Transverse colon (tissue), 4 donors: Measurements from ENCODE around the gene BCAS4. TPM values are rescaled to one million over a fixed set of nuclear protein-coding genes. Genes with fewer than 3 reads are reported as not detected.

Experiments
- DNase-seq: peaks from one replicate; pipeline ENCODE4 v3.0.0-alpha.2; 2019
- H3K27ac ChIP-seq, 4 donors: fragments of 200-600 bp; sonication (generic); 2 replicates each; pipeline ENCODE4 v1.5.1; 2016 to 2018; ENCODE audit warnings: inconsistent platforms in 4 of 4
- H3K27me3 ChIP-seq: fragments of 200-600 bp; sonication (generic); 2 replicates; pipeline ENCODE4 v1.5.1; 2017; ENCODE audit warnings: inconsistent platforms
- H3K36me3 ChIP-seq, 4 donors: fragments of 200-600 bp; sonication (generic); 2 replicates each; pipeline ENCODE4 v1.5.1; 2017 to 2019; ENCODE audit warnings: inconsistent platforms in 4 of 4
- H3K4me1 ChIP-seq, 4 donors: fragments of 200-600 bp; sonication (generic); 2 replicates each; pipeline ENCODE4 v1.5.1; 2017 to 2020; ENCODE audit warnings: inconsistent platforms in 4 of 4
- H3K4me3 ChIP-seq, 4 donors: fragments of 200-600 bp; sonication (generic); 1 replicate in 1 of 4; 2 replicates in 3 of 4; pipeline versions ENCODE4 v1.5.1 to v1.6.1; 2017 to 2019; ENCODE audit warnings: inconsistent platforms in 4 of 4
- H3K9me3 ChIP-seq, 2 donors: fragments of 200-600 bp; sonication (generic); 2 replicates each; pipeline ENCODE4 v1.5.1; 2017 to 2019; ENCODE audit warnings: inconsistent platforms in 2 of 2
- CTCF ChIP-seq, 5 experiments: fragments of 200-600 bp in 3 of 5; fragments of 450-650 bp in 2 of 5; sonication (generic) in 3 of 5; IDR thresholded peaks; 1 replicate in 2 of 5; 2 replicates in 3 of 5; pipeline ENCODE4 v1.5.1; 2016 to 2017; ENCODE audit warnings: antibody characterized with exemption in 5 of 5, inconsistent platforms in 3 of 5, mild to moderate bottlenecking in 2 of 5, moderate library complexity in 1 of 5
- EP300 ChIP-seq: sonication (generic); formaldehyde crosslinking; IDR thresholded peaks from one replicate; pipeline ENCODE4 v1.6.1; 2017; ENCODE audit warnings: antibody characterized with exemption, low read depth
- POLR2A ChIP-seq: fragments of 450-650 bp; IDR thresholded peaks from one replicate; pipeline ENCODE4 v1.6.1; 2016; ENCODE audit warnings: antibody characterized with exemption, mild to moderate bottlenecking, moderate library complexity
- POLR2AphosphoS5 ChIP-seq, 3 donors: sonication (generic); formaldehyde crosslinking; IDR thresholded peaks; one replicate each; pipeline ENCODE4 v1.6.1; 2016; ENCODE audit warnings: antibody characterized with exemption in 3 of 3
- WGBS, 2 donors: methylation state at CpG; one replicate each; pipeline ENCODE4 v1.1.5; 2018; ENCODE audit warnings: low coverage in 1 of 2; 5-methylcytosine and 5-hydroxymethylcytosine counted together
- in situ Hi-C, 4 donors: fragments of 200-750 bp; cut with MboI; loops; one replicate each; pipeline versions ENCODE4 v1.15.0 to v1.15.1; 2017; ENCODE audit warnings: low sequenced_read_pairs in 3 of 4, low pct_ligation_motif_present in 1 of 4, low pct_unique_long_range_greater_than_20kb in 1 of 4
- intact Hi-C: fragments of 100-400 bp; cut with DNase I; formaldehyde crosslinking; loops from one replicate; pipeline ENCODE4 v1.15.1; 2023; ENCODE audit warnings: low total_unique reads
- total RNA-seq, 4 donors: library from RNA; depleted of rRNA; stranded (reverse); fragments of >200 nt; gene quantifications; one replicate each; pipeline ENCODE4 v1.1.0, GENCODE V29; 2016

BCAS4 gene
- total RNA-seq, 4 donors from 2014 or later: 3.3 to 16.5 (median 4.0) TPM; not detected in 1

- in situ Hi-C loops: no loop called here
- DNase-seq: no peak
- no peak overlapping the region for H3K4me3 ChIP-seq
- no peaks in the 10 kb centered on the region for H3K36me3 ChIP-seq
- 50 to 62% methylated on average over 2 to 3 of the region's 3 CpGs for WGBS, 2 donors
- H3K27me3 ChIP-seq: no peaks in the 10 kb centered on the region
- no peaks in the 10 kb centered on the region for H3K4me1 ChIP-seq
- no peaks in the 10 kb centered on the region for H3K9me3 ChIP-seq
- TF ChIP-seq CTCF (IDR thresholded peaks at IDR 0.05): no peak
- TF ChIP-seq POLR2AphosphoS5 (IDR thresholded peaks at IDR 0.05): no peak
- no peak for TF ChIP-seq EP300
- TF ChIP-seq POLR2A: no peak
- intact Hi-C loops: no loop called here
- H3K27ac ChIP-seq: no peak overlapping the region
Measured at GRCh38 chr20:50862546-50862945, 67.7 kb downstream of the BCAS4 start.

GRCh38 chr20:50865114-50865513, 70.3 kb downstream of the BCAS4 start:
- intact Hi-C loops (no loop called here), in situ Hi-C loops (no loop called here)
- no peak for DNase-seq
- H3K4me3 ChIP-seq: no peak overlapping the region
- no peak for TF ChIP-seq EP300
- no peak for TF ChIP-seq CTCF (IDR thresholded peaks at IDR 0.05)
- no peak for TF ChIP-seq POLR2A
- no peak for TF ChIP-seq POLR2AphosphoS5 (IDR thresholded peaks at IDR 0.05)
- no peak overlapping the region for H3K27ac ChIP-seq
- WGBS, 2 donors: 88 to 94% methylated on average over 2 to 6 of the region's 6 CpGs
- H3K27me3 ChIP-seq: no peaks in the 10 kb centered on the region
- no peaks in the 10 kb centered on the region for H3K9me3 ChIP-seq
- H3K36me3 ChIP-seq: no peaks in the 10 kb centered on the region
- H3K4me1 ChIP-seq: no peaks in the 10 kb centered on the region

- H3K9me3 ChIP-seq: no peaks in the 10 kb centered on the region
- no peak overlapping the region for H3K27ac ChIP-seq
- H3K4me1 ChIP-seq: no peaks in the 10 kb centered on the region
- no peak for DNase-seq
- intact Hi-C loops (no loop called here), in situ Hi-C loops (no loop called here)
- H3K4me3 ChIP-seq: no peak overlapping the region
- H3K36me3 ChIP-seq: no peaks in the 10 kb centered on the region
- 82% methylated on average over 7 of the region's 7 CpGs; no CpG with 5 or more reads in 1 of the 2 donors for WGBS, 2 donors
- no peaks in the 10 kb centered on the region for H3K27me3 ChIP-seq
- TF ChIP-seq POLR2A: no peak
- no peak for TF ChIP-seq CTCF (IDR thresholded peaks at IDR 0.05)
- TF ChIP-seq EP300: no peak
- no peak for TF ChIP-seq POLR2AphosphoS5 (IDR thresholded peaks at IDR 0.05)
Measured at GRCh38 chr20:50865591-50865990, 70.7 kb downstream of the BCAS4 start.

GRCh38 chr20:50866036-50866685, 71.3 kb downstream of the BCAS4 start:
- intact Hi-C loops (no loop called here), in situ Hi-C loops (no loop called here)
- no peaks in the 10 kb centered on the region for H3K36me3 ChIP-seq
- no peak for TF ChIP-seq POLR2AphosphoS5 (IDR thresholded peaks at IDR 0.05)
- TF ChIP-seq POLR2A: no peak
- no peak for TF ChIP-seq EP300
- TF ChIP-seq CTCF (IDR thresholded peaks at IDR 0.05): no peak
- H3K4me3 ChIP-seq: no peak overlapping the region
- WGBS, 2 donors: 87% methylated on average over 12 of the region's 12 CpGs; no CpG with 5 or more reads in 1 of the 2 donors
- no peak overlapping the region for H3K27ac ChIP-seq
- no peaks in the 10 kb centered on the region for H3K27me3 ChIP-seq
- DNase-seq: no peak
- no peaks in the 10 kb centered on the region for H3K9me3 ChIP-seq
- no peaks in the 10 kb centered on the region for H3K4me1 ChIP-seq
